ENCODE measurements around the gene CST7. TPM values are rescaled to one million over a fixed set of nuclear protein-coding genes. Genes with fewer than 3 reads are reported as not detected.
A peak's percentile ranks its signal among the peaks of the same experiment; 100 is the strongest.

The CST7 gene
- total RNA-seq, 1 experiment from 2014 or later: not detected

GRCh38 chr20:25005661-25006060 lies 56.6 kb downstream of the CST7 start:
- in situ Hi-C loops (cut with HindIII; ENCODE audit: low pct_unique_long_range_greater_than_20kb, low sequenced_read_pairs): no loop called here
- Histone ChIP-seq H3K27me3 (ENCODE audit: control insufficient read depth, insufficient read depth, low read length) (no peaks in the 10 kb centered on the region), H3K27ac (ENCODE audit: low read length) (no peak overlapping the region), H3K4me1 (ENCODE audit: control insufficient read depth, insufficient read depth, low read length) (no peaks in the 10 kb centered on the region), H3K36me3 (ENCODE audit: control insufficient read depth, insufficient read depth, low read length) (no peaks in the 10 kb centered on the region), H3K9me3 (ENCODE audit: control insufficient read depth, insufficient read depth, low read depth, low read length) (peaks cover 4% of the 10 kb centered on the region; the same call in 1 of the 2 replicates), H3K4me3 (ENCODE audit: low read depth in 2 of 2, low read length in 2 of 2) (no peak overlapping the region)
- ChIA-PET CTCF (no interaction called here), POLR2A (no interaction called here)
- DNase-seq (ENCODE audit: low read depth, low spot score) (no peak), ATAC-seq (0 out of 2 replicates have a peak, but pooled peaks have one; percentile 21)
- no peak for TF ChIP-seq SIN3A (IDR thresholded peaks at IDR 0.05; ENCODE audit: borderline replicate concordance, insufficient read depth, low read depth, low read length)
- no peak for TF ChIP-seq REST (IDR thresholded peaks at IDR 0.05; ENCODE audit: insufficient read depth in 1 of 2, low read depth in 2 of 2, low read length in 1 of 2)
- TF ChIP-seq TCF7L2 (IDR thresholded peaks at IDR 0.05; ENCODE audit: low read depth, low read length): no peak
- TF ChIP-seq, protein P1, sequence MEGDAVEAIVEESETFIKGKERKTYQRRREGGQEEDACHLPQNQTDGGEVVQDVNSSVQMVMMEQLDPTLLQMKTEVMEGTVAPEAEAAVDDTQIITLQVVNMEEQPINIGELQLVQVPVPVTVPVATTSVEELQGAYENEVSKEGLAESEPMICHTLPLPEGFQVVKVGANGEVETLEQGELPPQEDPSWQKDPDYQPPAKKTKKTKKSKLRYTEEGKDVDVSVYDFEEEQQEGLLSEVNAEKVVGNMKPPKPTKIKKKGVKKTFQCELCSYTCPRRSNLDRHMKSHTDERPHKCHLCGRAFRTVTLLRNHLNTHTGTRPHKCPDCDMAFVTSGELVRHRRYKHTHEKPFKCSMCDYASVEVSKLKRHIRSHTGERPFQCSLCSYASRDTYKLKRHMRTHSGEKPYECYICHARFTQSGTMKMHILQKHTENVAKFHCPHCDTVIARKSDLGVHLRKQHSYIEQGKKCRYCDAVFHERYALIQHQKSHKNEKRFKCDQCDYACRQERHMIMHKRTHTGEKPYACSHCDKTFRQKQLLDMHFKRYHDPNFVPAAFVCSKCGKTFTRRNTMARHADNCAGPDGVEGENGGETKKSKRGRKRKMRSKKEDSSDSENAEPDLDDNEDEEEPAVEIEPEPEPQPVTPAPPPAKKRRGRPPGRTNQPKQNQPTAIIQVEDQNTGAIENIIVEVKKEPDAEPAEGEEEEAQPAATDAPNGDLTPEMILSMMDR (IDR thresholded peaks at IDR 0.05): no peak
- no peak for TF ChIP-seq POLR2AphosphoS5 (IDR thresholded peaks at IDR 0.05; ENCODE audit: low read depth, low read length)
- intact Hi-C loops (cut with micrococcal nuclease; ENCODE audit: unreplicated experiment): no loop called here
- BruUV-seq (replicated peaks): no TSS peak

GRCh38 chr20:25006431-25007167 lies 57.5 kb downstream of the CST7 start:
- no peak overlapping the region for H3K4me3 ChIP-seq (ENCODE audit: low read depth in 2 of 2, low read length in 2 of 2)
- no peak overlapping the region for H3K27ac ChIP-seq (ENCODE audit: low read length)
- ChIA-PET CTCF (no interaction called here), POLR2A (no interaction called here)
- H3K4me1 ChIP-seq (ENCODE audit: control insufficient read depth, insufficient read depth, low read length): no peaks in the 10 kb centered on the region
- no peaks in the 10 kb centered on the region for H3K27me3 ChIP-seq (ENCODE audit: control insufficient read depth, insufficient read depth, low read length)
- ATAC-seq: no peak
- in situ Hi-C loops (cut with HindIII; ENCODE audit: low pct_unique_long_range_greater_than_20kb, low sequenced_read_pairs): no loop called here
- intact Hi-C loops (cut with micrococcal nuclease; ENCODE audit: unreplicated experiment): no loop called here
- no peaks in the 10 kb centered on the region for H3K36me3 ChIP-seq (ENCODE audit: control insufficient read depth, insufficient read depth, low read length)
- TSS peak; percentile 82 for BruUV-seq (replicated peaks)
- H3K9me3 ChIP-seq (ENCODE audit: control insufficient read depth, insufficient read depth, low read depth, low read length): peaks cover 4% of the 10 kb centered on the region; the same call in 1 of the 2 replicates
- TF ChIP-seq, protein P1 (IDR thresholded peaks at IDR 0.05): no peak
- no peak for TF ChIP-seq REST (IDR thresholded peaks at IDR 0.05; ENCODE audit: insufficient read depth in 1 of 2, low read depth in 2 of 2, low read length in 1 of 2)
- TF ChIP-seq TCF7L2 (IDR thresholded peaks at IDR 0.05; ENCODE audit: low read depth, low read length): no peak
- TF ChIP-seq POLR2AphosphoS5 (IDR thresholded peaks at IDR 0.05; ENCODE audit: low read depth, low read length): no peak
- no peak for TF ChIP-seq SIN3A (IDR thresholded peaks at IDR 0.05; ENCODE audit: borderline replicate concordance, insufficient read depth, low read depth, low read length)
- no peak for DNase-seq (ENCODE audit: low read depth, low spot score)
